Activated CD8-positive, alpha-beta memory T cell treated with anti-CD3 and anti-CD28 coated beads, Interleukin-2, amount 50 U/mL, for 24 hours (primary cell): ENCODE measurements around the gene LNPK.
"Not testable (repeated sequence)": the region's sequence is repeated elsewhere in the genome, so short reads cannot be mapped to it uniquely, and the experiment has no call there.

Source experiments
- DNase-seq: peaks from one replicate; pipeline ENCODE4 v3.0.0-alpha.2; 2020; ENCODE audit errors: extremely low read depth

The LNPK gene

GRCh38 chr2:175904035-175904434 is 98.0 kb downstream of the LNPK start:
- DNase-seq: no peak

DNA sequence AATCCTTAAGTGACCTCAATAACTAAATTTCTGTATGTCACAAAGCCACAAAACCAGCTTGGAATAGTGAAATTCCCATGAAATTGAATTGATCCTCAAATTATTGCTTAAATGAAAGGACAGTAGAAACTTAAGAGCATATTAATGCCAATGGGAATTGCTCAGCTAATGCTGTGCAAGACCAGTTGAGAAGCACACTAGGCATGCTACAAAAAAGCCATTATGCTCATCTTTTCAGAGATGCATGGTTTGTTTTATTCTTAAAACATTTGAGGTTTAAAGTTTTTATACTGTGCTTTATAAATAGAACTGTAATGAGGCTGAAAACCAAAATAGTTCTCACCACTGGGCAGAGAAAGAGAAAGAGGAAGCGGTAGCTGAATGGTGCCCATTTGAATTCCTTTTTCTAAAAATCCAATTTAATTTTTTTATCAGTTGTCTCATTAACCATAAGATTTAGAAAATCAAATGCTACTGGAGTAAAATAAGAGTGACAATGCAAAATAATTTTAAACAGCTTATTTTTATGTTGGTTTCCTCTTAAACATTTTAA is 98.6 kb downstream of the LNPK start:
- no peak for DNase-seq

- not testable (repeated sequence) for DNase-seq
Measured at GRCh38 chr2:175895957-175896356, 106.1 kb downstream of the LNPK start.

- DNase-seq: no peak
Measured at GRCh38 chr2:175892046-175892445, 110.0 kb downstream of the LNPK start.

- no peak for DNase-seq
Measured at GRCh38 chr2:175890636-175891242, 111.3 kb downstream of the LNPK start.

DNA sequence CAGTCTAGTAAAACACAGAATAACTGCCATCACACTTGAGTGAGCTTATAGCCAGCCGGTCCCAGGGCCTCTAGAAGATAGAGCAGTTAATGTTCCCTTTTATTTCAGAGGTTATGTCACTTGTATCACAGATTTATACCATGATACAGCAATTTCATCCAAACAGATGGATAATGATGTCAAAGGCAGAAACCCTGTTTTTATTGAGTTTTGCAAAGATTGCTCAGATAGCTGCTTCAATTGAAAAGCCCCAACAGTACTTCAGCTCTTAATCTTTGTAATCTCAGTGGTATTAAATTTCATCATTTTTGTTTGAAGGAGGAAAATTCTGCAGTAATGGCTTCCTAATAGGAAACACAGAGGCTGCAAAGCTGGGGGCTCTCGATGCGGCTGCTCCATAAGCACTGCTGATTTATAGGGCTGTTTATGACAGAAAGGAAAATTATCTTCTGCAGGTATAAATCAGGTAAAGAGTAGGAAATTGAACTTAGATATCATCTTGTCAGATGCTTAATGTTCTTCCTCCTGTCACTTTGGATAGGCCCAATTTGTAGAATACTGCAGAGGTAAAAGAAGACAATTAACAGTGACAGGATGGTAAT is 112.3 kb downstream of the LNPK start:
- DNase-seq: no peak

- no peak for DNase-seq
Measured at GRCh38 chr2:175887776-175888175, 114.3 kb downstream of the LNPK start.

DNA sequence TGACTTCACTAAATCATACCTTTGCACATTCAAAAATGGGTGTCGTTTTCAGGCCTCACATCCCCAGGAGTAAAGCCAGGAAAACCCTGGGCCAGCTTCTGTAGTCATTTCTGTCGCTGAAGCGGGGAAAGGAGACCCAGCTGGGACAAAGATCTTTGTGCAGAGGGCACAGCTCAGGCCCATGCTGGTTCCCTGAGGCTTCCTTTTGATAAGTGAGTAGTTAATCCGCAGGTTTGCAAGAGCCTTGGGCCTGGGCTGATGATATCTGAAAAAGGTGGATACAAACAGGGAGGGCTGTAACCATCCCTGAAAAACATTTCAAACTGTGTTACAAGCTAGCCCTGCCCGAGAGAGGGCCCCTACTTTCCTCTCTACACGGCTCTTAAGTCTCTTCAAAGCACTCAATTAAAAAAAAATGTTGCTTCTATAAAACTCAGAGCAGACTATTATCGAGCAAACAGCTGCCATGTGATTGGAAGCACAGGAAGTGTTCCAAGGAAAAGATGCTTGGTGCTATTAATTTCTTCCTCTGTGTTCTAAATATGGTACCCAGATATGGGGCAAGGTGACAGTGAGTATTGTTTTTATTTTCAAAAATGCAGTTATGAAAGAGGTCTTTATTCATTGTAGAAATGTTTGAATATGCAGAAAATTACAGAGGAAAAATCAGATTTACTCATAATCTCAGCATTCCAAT is 117.2 kb downstream of the LNPK start:
- DNase-seq: no peak

GRCh38 chr2:175883586-175884194 is 118.4 kb downstream of the LNPK start:
- DNase-seq: no peak

DNA sequence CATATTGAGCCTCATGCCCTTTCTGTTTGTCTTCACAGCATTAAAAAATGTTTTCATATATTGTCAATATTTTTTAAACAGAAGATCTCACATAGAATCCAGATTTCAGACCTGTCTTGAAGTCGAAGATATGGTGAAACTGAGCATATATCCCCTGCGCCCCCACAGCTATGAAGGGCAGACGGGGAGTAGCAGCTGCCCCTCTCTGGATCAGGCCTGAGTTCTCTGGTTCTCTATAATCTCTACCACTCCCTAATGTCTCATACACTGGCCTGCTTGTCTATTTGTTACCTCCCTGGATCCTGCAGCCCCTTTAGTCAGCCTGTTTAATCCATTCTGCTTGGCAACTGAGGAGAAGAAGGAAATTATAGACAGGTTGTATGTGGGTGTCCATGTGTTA is 122.4 kb downstream of the LNPK start:
- no peak for DNase-seq

DNA sequence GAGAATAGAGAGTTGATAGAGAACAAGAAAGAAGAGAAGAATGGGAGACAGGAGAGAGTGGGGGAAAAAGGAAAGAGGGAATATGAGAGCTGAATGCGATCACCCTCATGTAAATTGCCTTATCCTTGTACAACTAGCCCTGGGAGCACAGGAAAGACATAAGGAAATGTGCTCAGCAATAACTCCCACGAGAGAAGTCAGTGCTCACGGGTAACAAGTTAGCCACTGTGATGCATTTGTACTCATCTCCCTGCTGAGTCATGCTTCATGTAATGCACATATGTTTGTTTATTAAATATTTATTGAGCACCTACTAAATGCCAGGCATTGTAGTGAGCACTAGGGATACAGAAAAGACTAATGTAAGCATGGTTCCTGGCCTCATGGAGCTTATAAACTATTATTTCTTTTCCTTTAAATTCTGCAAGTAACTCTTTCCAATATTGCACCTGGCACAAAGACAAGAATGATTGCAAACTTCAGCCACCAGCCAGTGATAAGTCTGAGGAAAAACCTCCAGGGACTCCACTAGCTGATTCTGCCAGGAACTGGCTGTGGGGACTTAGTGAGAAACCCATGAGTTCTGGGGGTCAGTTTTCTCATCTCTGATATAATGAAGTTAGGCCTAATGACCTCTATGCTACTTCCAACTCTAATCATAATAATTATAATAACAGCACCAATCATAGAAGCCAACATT is 124.1 kb downstream of the LNPK start:
- DNase-seq: no peak

DNA sequence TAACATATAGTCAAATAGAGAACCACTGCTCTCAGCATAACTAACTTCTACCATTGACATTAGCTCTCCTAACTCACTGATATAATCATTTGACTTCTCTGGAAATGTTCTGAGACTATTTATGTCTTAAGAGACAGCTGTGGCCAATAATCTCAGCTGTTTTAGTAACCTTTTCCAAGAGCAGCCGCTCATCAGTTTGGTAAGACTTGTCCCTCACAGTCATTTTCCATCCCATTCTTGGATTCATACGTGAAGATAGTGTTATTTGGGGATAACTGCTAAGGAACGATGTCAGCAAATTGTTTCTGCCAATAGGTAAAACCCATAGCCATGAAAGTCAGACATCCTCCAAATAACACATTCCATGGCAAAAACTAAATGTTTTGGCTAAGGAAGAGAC is 127.8 kb downstream of the LNPK start:
- DNase-seq: no peak
